ENCODE data around the gene GBA3. TPM values are rescaled to one million over a fixed set of nuclear protein-coding genes. Genes with fewer than 3 reads are reported as not detected.

The GBA3 gene
- total and polyA plus RNA-seq, 2 experiments from 2014 or later: not detected

- Histone ChIP-seq H3K4me2 (ENCODE audit: unreplicated experiment) (no peak overlapping the region), H3K27me3 (replicated peaks; ENCODE audit: insufficient read depth) (peaks cover 16% of the 10 kb centered on the region; the same call in 1 of the 2 replicates), H3K9me3 (ENCODE audit: low read depth) (no peaks in the 10 kb centered on the region), H3K4me1 (ENCODE audit: insufficient read depth) (no peaks in the 10 kb centered on the region), H3K36me3 (ENCODE audit: low read depth) (no peaks in the 10 kb centered on the region), H2AFZ (no peak overlapping the region), H3K27ac (no peak overlapping the region), H3F3A (ENCODE audit: insufficient read depth) (no peaks in the 10 kb centered on the region), H4K20me1 (ENCODE audit: insufficient read depth) (no peaks in the 10 kb centered on the region), H3K9me2 (ENCODE audit: insufficient read depth) (no peaks in the 10 kb centered on the region), H3K9ac (no peak overlapping the region), H3K4me3 (no peak overlapping the region), H3K79me2 (ENCODE audit: insufficient read depth) (no peaks in the 10 kb centered on the region)
- peak; percentile 3 for DNase-seq
- WGBS, 2 experiments (ENCODE audit: low coverage in 1 of 2, low lambda C conversion rate in 2 of 2, missing lambda C conversion rate in 2 of 2): 62 to 70% methylated on average over 1 of the region's 1 CpG
- no peak for TF ChIP-seq EZH2 (IDR thresholded peaks at IDR 0.05; ENCODE audit: insufficient read depth, poor library complexity, severe bottlenecking)
- TF ChIP-seq EZH2phosphoT487 (IDR thresholded peaks at IDR 0.05; ENCODE audit: insufficient read depth, low read depth): no peak
- in situ Hi-C loops (cut with MboI): loop anchor here (10.0 kb wide), 1 partner anchor 280 kb away; no protein-coding TSS in a partner anchor
These were observed 2.3 kb downstream of the GBA3 start for GRCh38 chr4:22695029-22695428.

DNA sequence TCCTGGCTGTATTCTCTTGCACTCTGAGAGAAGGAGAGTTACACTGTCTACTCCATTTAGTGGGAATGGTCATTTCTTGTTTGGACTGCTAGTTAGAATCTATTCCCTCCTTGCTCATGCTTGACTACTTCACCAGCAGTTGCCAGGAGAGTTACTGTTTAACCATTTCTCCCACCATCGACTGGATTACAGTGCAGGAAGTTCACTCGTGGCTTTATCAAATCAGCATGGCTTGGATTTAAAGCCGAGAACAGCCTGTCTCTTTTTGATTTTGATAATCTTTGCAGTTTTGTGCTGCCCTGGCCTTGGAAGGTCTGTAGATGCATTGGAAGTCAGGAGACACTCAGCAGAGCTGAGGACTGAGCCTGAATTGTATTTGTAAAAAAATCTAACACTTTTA, 3.2 kb downstream of the GBA3 start:
- no peak overlapping the region for H3K9ac ChIP-seq
- H3K79me2 ChIP-seq (ENCODE audit: insufficient read depth): no peaks in the 10 kb centered on the region
- H4K20me1 ChIP-seq (ENCODE audit: insufficient read depth): no peaks in the 10 kb centered on the region
- H3K27me3 ChIP-seq (replicated peaks; ENCODE audit: insufficient read depth): peaks cover 16% of the 10 kb centered on the region; the same call in 1 of the 2 replicates
- no peak overlapping the region for H3K27ac ChIP-seq
- no peaks in the 10 kb centered on the region for H3K9me2 ChIP-seq (ENCODE audit: insufficient read depth)
- H3K9me3 ChIP-seq (ENCODE audit: low read depth): no peaks in the 10 kb centered on the region
- no peak overlapping the region for H3K4me2 ChIP-seq (ENCODE audit: unreplicated experiment)
- 26 to 31% methylated on average over 3 of the region's 3 CpGs for WGBS, 2 experiments (ENCODE audit: low coverage in 1 of 2, low lambda C conversion rate in 2 of 2, missing lambda C conversion rate in 2 of 2)
- H3K4me3 ChIP-seq: no peak overlapping the region
- DNase-seq: no peak
- no peaks in the 10 kb centered on the region for H3K36me3 ChIP-seq (ENCODE audit: low read depth)
- no peaks in the 10 kb centered on the region for H3K4me1 ChIP-seq (ENCODE audit: insufficient read depth)
- in situ Hi-C loops (cut with MboI): loop anchor here (10.0 kb wide), 1 partner anchor 281 kb away; no protein-coding TSS in a partner anchor
- TF ChIP-seq EZH2phosphoT487 (IDR thresholded peaks at IDR 0.05; ENCODE audit: insufficient read depth, low read depth): no peak
- TF ChIP-seq EZH2 (IDR thresholded peaks at IDR 0.05; ENCODE audit: insufficient read depth, poor library complexity, severe bottlenecking): no peak
- no peak overlapping the region for H2AFZ ChIP-seq
- H3F3A ChIP-seq (ENCODE audit: insufficient read depth): no peaks in the 10 kb centered on the region

DNA sequence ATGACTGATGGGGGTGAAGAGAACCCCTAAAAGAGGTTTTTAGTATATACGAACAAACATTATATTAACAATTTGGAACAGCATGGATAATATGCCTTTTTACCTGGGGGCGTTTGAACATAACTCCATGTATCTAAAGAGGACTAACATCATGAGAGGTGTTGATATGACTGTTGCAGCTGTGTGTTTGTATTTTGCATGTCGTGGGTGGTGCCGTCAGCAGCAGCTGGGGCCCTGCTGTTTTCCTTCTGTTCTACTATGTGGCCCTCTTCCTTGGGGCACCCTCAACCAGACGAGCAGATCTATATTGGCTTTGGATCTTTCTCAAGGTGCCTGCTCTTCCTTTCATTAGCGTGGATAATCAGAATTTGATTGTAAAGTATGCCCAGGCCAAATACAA, 11.2 kb downstream of the GBA3 start:
- 25 to 29% methylated on average over 6 of the region's 6 CpGs for WGBS, 2 experiments (ENCODE audit: low coverage in 1 of 2, low lambda C conversion rate in 2 of 2, missing lambda C conversion rate in 2 of 2)
- no peaks in the 10 kb centered on the region for H3K36me3 ChIP-seq (ENCODE audit: low read depth)
- H3K79me2 ChIP-seq (ENCODE audit: insufficient read depth): no peaks in the 10 kb centered on the region
- no peak overlapping the region for H3K9ac ChIP-seq
- peaks cover 4% of the 10 kb centered on the region; the same call in 1 of the 2 replicates for H3K27me3 ChIP-seq (replicated peaks; ENCODE audit: insufficient read depth)
- no peak overlapping the region for H3K4me2 ChIP-seq (ENCODE audit: unreplicated experiment)
- no peak overlapping the region for H3K4me3 ChIP-seq
- H2AFZ ChIP-seq: no peak overlapping the region
- H3K9me3 ChIP-seq (ENCODE audit: low read depth): no peaks in the 10 kb centered on the region
- H4K20me1 ChIP-seq (ENCODE audit: insufficient read depth): no peaks in the 10 kb centered on the region
- H3F3A ChIP-seq (ENCODE audit: insufficient read depth): no peaks in the 10 kb centered on the region
- H3K4me1 ChIP-seq (ENCODE audit: insufficient read depth): no peaks in the 10 kb centered on the region
- no peaks in the 10 kb centered on the region; the same call in 1 of the 2 replicates for H3K9me2 ChIP-seq (ENCODE audit: insufficient read depth)
- H3K27ac ChIP-seq: no peak overlapping the region
- in situ Hi-C loops (cut with MboI): no loop called here
- no peak for TF ChIP-seq EZH2phosphoT487 (IDR thresholded peaks at IDR 0.05; ENCODE audit: insufficient read depth, low read depth)
- TF ChIP-seq EZH2 (IDR thresholded peaks at IDR 0.05; ENCODE audit: insufficient read depth, poor library complexity, severe bottlenecking): no peak
- DNase-seq: no peak

GRCh38 chr4:22707390-22707789, 14.7 kb downstream of the GBA3 start:
- Histone ChIP-seq H3K4me3 (no peak overlapping the region), H3K27ac (no peak overlapping the region), H3K79me2 (ENCODE audit: insufficient read depth) (no peaks in the 10 kb centered on the region), H3F3A (ENCODE audit: insufficient read depth) (no peaks in the 10 kb centered on the region), H2AFZ (no peak overlapping the region), H3K9me3 (ENCODE audit: low read depth) (no peaks in the 10 kb centered on the region), H3K9ac (no peak overlapping the region), H3K36me3 (ENCODE audit: low read depth) (no peaks in the 10 kb centered on the region), H3K27me3 (replicated peaks; ENCODE audit: insufficient read depth) (peaks cover 4% of the 10 kb centered on the region; the same call in 1 of the 2 replicates), H3K4me1 (ENCODE audit: insufficient read depth) (no peaks in the 10 kb centered on the region), H3K4me2 (ENCODE audit: unreplicated experiment) (no peak overlapping the region), H4K20me1 (ENCODE audit: insufficient read depth) (no peaks in the 10 kb centered on the region), H3K9me2 (ENCODE audit: insufficient read depth) (no peaks in the 10 kb centered on the region; the same call in 1 of the 2 replicates)
- DNase-seq: no peak
- TF ChIP-seq EZH2 (IDR thresholded peaks at IDR 0.05; ENCODE audit: insufficient read depth, poor library complexity, severe bottlenecking): no peak
- no peak for TF ChIP-seq EZH2phosphoT487 (IDR thresholded peaks at IDR 0.05; ENCODE audit: insufficient read depth, low read depth)
- in situ Hi-C loops (cut with MboI): no loop called here
- WGBS, 2 experiments (ENCODE audit: low coverage in 1 of 2, low lambda C conversion rate in 2 of 2, missing lambda C conversion rate in 2 of 2): 0 to 4% methylated on average over 1 of the region's 1 CpG

Data from GM23248 (cell line).